ENCODE results near the gene MACROD2. TPM values are rescaled to one million over a fixed set of nuclear protein-coding genes. Genes with fewer than 3 reads are reported as not detected.

MACROD2 gene
- total RNA-seq, 5 donors from 2014 or later (not counting 1 experiment from before 2014, with no cell fraction given): 0.23 to 1.3 (median 0.51) TPM; not detected in 2

GRCh38 chr20:15596220-15596890 is 1601.0 kb downstream of the MACROD2 start:
- no CpG with 5 or more reads among the region's 3 CpGs for WGBS (ENCODE audit: insufficient coverage)
- Mint-ChIP-seq H3K9me3 (peaks cover 3 to 15% (median 3%) of the 10 kb centered on the region in 3 donors), H3K4me1 (no peaks in the 10 kb centered on the region), H3K27me3 (no peaks in the 10 kb centered on the region), H3K4me3 (no peak overlapping the region), H3K27ac (no peak overlapping the region), H3K36me3 (no peaks in the 10 kb centered on the region)
- POLR2A ChIA-PET: no interaction called here
- DNase-seq (no peak), ATAC-seq (replicated peaks in 1 of 4) (no peak)
- Histone ChIP-seq H3K27ac (ENCODE audit: low read length) (no peak overlapping the region), H3K4me3 (ENCODE audit: control insufficient read depth in 1 of 2, extremely low read depth in 1 of 2, low read length in 1 of 2) (no peak overlapping the region), H3K4me1 (ENCODE audit: control insufficient read depth in 1 of 2, extremely low read depth in 1 of 2, insufficient read depth in 2 of 2, low read length in 2 of 2) (no peaks in the 10 kb centered on the region), H3K9me3 (no peaks in the 10 kb centered on the region), H3K27me3 (replicated peaks in 1 of 2; ENCODE audit: control insufficient read depth in 2 of 2, extremely low read depth in 1 of 2, insufficient read depth in 2 of 2, low read length in 1 of 2) (no peaks in the 10 kb centered on the region), H3K36me3 (ENCODE audit: control insufficient read depth in 2 of 2, extremely low read depth in 1 of 2, insufficient read depth in 1 of 2, low read length in 1 of 2) (no peaks in the 10 kb centered on the region)
- CTCF ChIA-PET: no interaction called here

- CTCF ChIA-PET: no interaction called here
- no peak overlapping the region for H3K27ac Mint-ChIP-seq
- DNase-seq: no peak
- H3K9me3 ChIP-seq: no peaks in the 10 kb centered on the region
- peaks cover 3 to 19% (median 3%) of the 10 kb centered on the region in 3 donors for H3K9me3 Mint-ChIP-seq
- ATAC-seq (replicated peaks in 1 of 4): no peak
- POLR2A ChIA-PET: no interaction called here
- H3K36me3 Mint-ChIP-seq: no peaks in the 10 kb centered on the region
- no CpG with 5 or more reads among the region's 2 CpGs for WGBS (ENCODE audit: insufficient coverage)
- H3K4me1 Mint-ChIP-seq: no peaks in the 10 kb centered on the region
- H3K4me1 ChIP-seq (ENCODE audit: control insufficient read depth in 1 of 2, extremely low read depth in 1 of 2, insufficient read depth in 2 of 2, low read length in 2 of 2): no peaks in the 10 kb centered on the region
- no peaks in the 10 kb centered on the region for H3K36me3 ChIP-seq (ENCODE audit: control insufficient read depth in 2 of 2, extremely low read depth in 1 of 2, insufficient read depth in 1 of 2, low read length in 1 of 2)
- no peaks in the 10 kb centered on the region for H3K27me3 Mint-ChIP-seq
- H3K4me3 Mint-ChIP-seq: no peak overlapping the region
- H3K4me3 ChIP-seq (ENCODE audit: control insufficient read depth in 1 of 2, extremely low read depth in 1 of 2, low read length in 1 of 2): no peak overlapping the region
- H3K27me3 ChIP-seq (replicated peaks in 1 of 2; ENCODE audit: control insufficient read depth in 2 of 2, extremely low read depth in 1 of 2, insufficient read depth in 2 of 2, low read length in 1 of 2): no peaks in the 10 kb centered on the region
- H3K27ac ChIP-seq (ENCODE audit: low read length): no peak overlapping the region
Observed at GRCh38 chr20:15597306-15597705, 1602.0 kb downstream of the MACROD2 start.

GRCh38 chr20:15599961-15600360 is 1604.6 kb downstream of the MACROD2 start:
- ChIA-PET CTCF (interaction anchor here in 1 of 2 donors (0.6 kb wide), 1 partner anchor 1111 kb away, joined by 3 read pairs; no protein-coding TSS in a partner anchor), POLR2A (no interaction called here)
- Mint-ChIP-seq H3K4me3 (no peak overlapping the region), H3K36me3 (no peaks in the 10 kb centered on the region), H3K27ac (no peak overlapping the region), H3K4me1 (no peaks in the 10 kb centered on the region), H3K9me3 (peaks cover 0 to 19% (median 8%) of the 10 kb centered on the region in 3 donors), H3K27me3 (no peaks in the 10 kb centered on the region)
- Histone ChIP-seq H3K4me1 (ENCODE audit: control insufficient read depth in 1 of 2, extremely low read depth in 1 of 2, insufficient read depth in 2 of 2, low read length in 2 of 2) (no peaks in the 10 kb centered on the region), H3K27ac (ENCODE audit: low read length) (no peak overlapping the region), H3K4me3 (ENCODE audit: control insufficient read depth in 1 of 2, extremely low read depth in 1 of 2, low read length in 1 of 2) (no peak overlapping the region), H3K9me3 (no peaks in the 10 kb centered on the region), H3K27me3 (replicated peaks in 1 of 2; ENCODE audit: control insufficient read depth in 2 of 2, extremely low read depth in 1 of 2, insufficient read depth in 2 of 2, low read length in 1 of 2) (no peaks in the 10 kb centered on the region), H3K36me3 (ENCODE audit: control insufficient read depth in 2 of 2, extremely low read depth in 1 of 2, insufficient read depth in 1 of 2, low read length in 1 of 2) (no peaks in the 10 kb centered on the region)
- WGBS (ENCODE audit: insufficient coverage): 60% methylated on average over 1 of the region's 2 CpGs
- ATAC-seq (replicated peaks in 1 of 4) (no peak), DNase-seq (no peak)

- POLR2A ChIA-PET: no interaction called here
- CTCF ChIA-PET: no interaction called here
- WGBS (ENCODE audit: insufficient coverage): no CpG with 5 or more reads among the region's 2 CpGs
Observed at GRCh38 chr20:15600565-15600964, 1605.2 kb downstream of the MACROD2 start.

GRCh38 chr20:15603506-15603905 is 1608.2 kb downstream of the MACROD2 start:
- Histone ChIP-seq H3K4me1 (ENCODE audit: control insufficient read depth in 1 of 2, extremely low read depth in 1 of 2, insufficient read depth in 2 of 2, low read length in 2 of 2) (no peaks in the 10 kb centered on the region), H3K36me3 (ENCODE audit: control insufficient read depth in 2 of 2, extremely low read depth in 1 of 2, insufficient read depth in 1 of 2, low read length in 1 of 2) (no peaks in the 10 kb centered on the region), H3K9me3 (no peaks in the 10 kb centered on the region), H3K27me3 (replicated peaks in 1 of 2; ENCODE audit: control insufficient read depth in 2 of 2, extremely low read depth in 1 of 2, insufficient read depth in 2 of 2, low read length in 1 of 2) (no peaks in the 10 kb centered on the region), H3K4me3 (ENCODE audit: control insufficient read depth in 1 of 2, extremely low read depth in 1 of 2, low read length in 1 of 2) (no peak overlapping the region), H3K27ac (ENCODE audit: low read length) (no peak overlapping the region)
- no peak for ATAC-seq (replicated peaks in 1 of 4)
- Mint-ChIP-seq H3K27me3 (no peaks in the 10 kb centered on the region), H3K36me3 (no peaks in the 10 kb centered on the region), H3K9me3 (peaks cover 3 to 22% (median 13%) of the 10 kb centered on the region in 3 donors), H3K4me3 (no peak overlapping the region), H3K27ac (no peak overlapping the region), H3K4me1 (no peaks in the 10 kb centered on the region)
- CTCF ChIA-PET: no interaction called here
- POLR2A ChIA-PET: no interaction called here
- DNase-seq: no peak

More at GRCh38 chr20:15600565-15600964, 1605.2 kb downstream of the MACROD2 start:
- Histone ChIP-seq H3K4me1 (ENCODE audit: control insufficient read depth in 1 of 2, extremely low read depth in 1 of 2, insufficient read depth in 2 of 2, low read length in 2 of 2) (no peaks in the 10 kb centered on the region), H3K27ac (ENCODE audit: low read length) (no peak overlapping the region), H3K27me3 (replicated peaks in 1 of 2; ENCODE audit: control insufficient read depth in 2 of 2, extremely low read depth in 1 of 2, insufficient read depth in 2 of 2, low read length in 1 of 2) (no peaks in the 10 kb centered on the region), H3K4me3 (ENCODE audit: control insufficient read depth in 1 of 2, extremely low read depth in 1 of 2, low read length in 1 of 2) (no peak overlapping the region), H3K36me3 (ENCODE audit: control insufficient read depth in 2 of 2, extremely low read depth in 1 of 2, insufficient read depth in 1 of 2, low read length in 1 of 2) (no peaks in the 10 kb centered on the region), H3K9me3 (no peaks in the 10 kb centered on the region)
- Mint-ChIP-seq H3K36me3 (no peaks in the 10 kb centered on the region), H3K27ac (no peak overlapping the region), H3K4me3 (no peak overlapping the region), H3K9me3 (peaks cover 0 to 19% (median 8%) of the 10 kb centered on the region in 3 donors), H3K27me3 (no peaks in the 10 kb centered on the region), H3K4me1 (no peaks in the 10 kb centered on the region)
- no peak for DNase-seq
- ATAC-seq (replicated peaks in 1 of 4): no peak

- Mint-ChIP-seq H3K36me3 (no peaks in the 10 kb centered on the region), H3K9me3 (peaks cover 3 to 27% (median 13%) of the 10 kb centered on the region in 3 donors), H3K27me3 (no peaks in the 10 kb centered on the region), H3K27ac (no peak overlapping the region), H3K4me3 (no peak overlapping the region), H3K4me1 (no peaks in the 10 kb centered on the region)
- H3K27ac ChIP-seq (ENCODE audit: low read length): no peak overlapping the region
- WGBS (ENCODE audit: insufficient coverage): no CpG with 5 or more reads among the region's 4 CpGs
- H3K4me1 ChIP-seq (ENCODE audit: control insufficient read depth in 1 of 2, extremely low read depth in 1 of 2, insufficient read depth in 2 of 2, low read length in 2 of 2): no peaks in the 10 kb centered on the region
- no peaks in the 10 kb centered on the region for H3K27me3 ChIP-seq (replicated peaks in 1 of 2; ENCODE audit: control insufficient read depth in 2 of 2, extremely low read depth in 1 of 2, insufficient read depth in 2 of 2, low read length in 1 of 2)
- no peak overlapping the region for H3K4me3 ChIP-seq (ENCODE audit: control insufficient read depth in 1 of 2, extremely low read depth in 1 of 2, low read length in 1 of 2)
- ChIA-PET POLR2A (no interaction called here), CTCF (no interaction called here)
- ATAC-seq (replicated peaks in 1 of 4): no peak
- no peaks in the 10 kb centered on the region for H3K36me3 ChIP-seq (ENCODE audit: control insufficient read depth in 2 of 2, extremely low read depth in 1 of 2, insufficient read depth in 1 of 2, low read length in 1 of 2)
- no peak for DNase-seq
- H3K9me3 ChIP-seq: no peaks in the 10 kb centered on the region
Observed at GRCh38 chr20:15603978-15604805, 1608.9 kb downstream of the MACROD2 start.

All from T-cell (primary cell).